HL-60 (cell line): ENCODE measurements around the gene SNAI1.
"Not testable (repeated sequence)": the region's sequence is repeated elsewhere in the genome, so short reads cannot be mapped to it uniquely, and the experiment has no call there.

Source experiments
- GABPA ChIP-seq: IDR thresholded peaks from 2 replicates; pipeline ENCODE4 v1.6.1; 2012; ENCODE audit warnings: low read depth
- POLR2AphosphoS5 ChIP-seq: IDR thresholded peaks from 2 replicates; pipeline ENCODE4 v1.6.1; 2012; ENCODE audit warnings: low read depth
- SPI1 ChIP-seq: IDR thresholded peaks from 2 replicates; pipeline ENCODE4 v1.6.1; 2012; ENCODE audit warnings: low read depth, mild to moderate bottlenecking, borderline replicate concordance
- TF ChIP-seq, protein P1 (sequence below): IDR thresholded peaks from one replicate; pipeline ENCODE4 v1.5.1; 2011; ENCODE audit warnings: low read length, control low read depth, inconsistent platforms; ENCODE audit not compliant: insufficient read depth
- TF ChIP-seq, protein P2 (sequence below): IDR thresholded peaks from 2 replicates; pipeline ENCODE4 v1.6.1; 2012; ENCODE audit warnings: low read depth; ENCODE audit not compliant: insufficient replicate concordance

- TF ChIP-seq, protein P1, sequence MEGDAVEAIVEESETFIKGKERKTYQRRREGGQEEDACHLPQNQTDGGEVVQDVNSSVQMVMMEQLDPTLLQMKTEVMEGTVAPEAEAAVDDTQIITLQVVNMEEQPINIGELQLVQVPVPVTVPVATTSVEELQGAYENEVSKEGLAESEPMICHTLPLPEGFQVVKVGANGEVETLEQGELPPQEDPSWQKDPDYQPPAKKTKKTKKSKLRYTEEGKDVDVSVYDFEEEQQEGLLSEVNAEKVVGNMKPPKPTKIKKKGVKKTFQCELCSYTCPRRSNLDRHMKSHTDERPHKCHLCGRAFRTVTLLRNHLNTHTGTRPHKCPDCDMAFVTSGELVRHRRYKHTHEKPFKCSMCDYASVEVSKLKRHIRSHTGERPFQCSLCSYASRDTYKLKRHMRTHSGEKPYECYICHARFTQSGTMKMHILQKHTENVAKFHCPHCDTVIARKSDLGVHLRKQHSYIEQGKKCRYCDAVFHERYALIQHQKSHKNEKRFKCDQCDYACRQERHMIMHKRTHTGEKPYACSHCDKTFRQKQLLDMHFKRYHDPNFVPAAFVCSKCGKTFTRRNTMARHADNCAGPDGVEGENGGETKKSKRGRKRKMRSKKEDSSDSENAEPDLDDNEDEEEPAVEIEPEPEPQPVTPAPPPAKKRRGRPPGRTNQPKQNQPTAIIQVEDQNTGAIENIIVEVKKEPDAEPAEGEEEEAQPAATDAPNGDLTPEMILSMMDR = not testable (repeated sequence)
- not testable (repeated sequence) for TF ChIP-seq GABPA, POLR2AphosphoS5, SPI1
- TF ChIP-seq, protein P2, sequence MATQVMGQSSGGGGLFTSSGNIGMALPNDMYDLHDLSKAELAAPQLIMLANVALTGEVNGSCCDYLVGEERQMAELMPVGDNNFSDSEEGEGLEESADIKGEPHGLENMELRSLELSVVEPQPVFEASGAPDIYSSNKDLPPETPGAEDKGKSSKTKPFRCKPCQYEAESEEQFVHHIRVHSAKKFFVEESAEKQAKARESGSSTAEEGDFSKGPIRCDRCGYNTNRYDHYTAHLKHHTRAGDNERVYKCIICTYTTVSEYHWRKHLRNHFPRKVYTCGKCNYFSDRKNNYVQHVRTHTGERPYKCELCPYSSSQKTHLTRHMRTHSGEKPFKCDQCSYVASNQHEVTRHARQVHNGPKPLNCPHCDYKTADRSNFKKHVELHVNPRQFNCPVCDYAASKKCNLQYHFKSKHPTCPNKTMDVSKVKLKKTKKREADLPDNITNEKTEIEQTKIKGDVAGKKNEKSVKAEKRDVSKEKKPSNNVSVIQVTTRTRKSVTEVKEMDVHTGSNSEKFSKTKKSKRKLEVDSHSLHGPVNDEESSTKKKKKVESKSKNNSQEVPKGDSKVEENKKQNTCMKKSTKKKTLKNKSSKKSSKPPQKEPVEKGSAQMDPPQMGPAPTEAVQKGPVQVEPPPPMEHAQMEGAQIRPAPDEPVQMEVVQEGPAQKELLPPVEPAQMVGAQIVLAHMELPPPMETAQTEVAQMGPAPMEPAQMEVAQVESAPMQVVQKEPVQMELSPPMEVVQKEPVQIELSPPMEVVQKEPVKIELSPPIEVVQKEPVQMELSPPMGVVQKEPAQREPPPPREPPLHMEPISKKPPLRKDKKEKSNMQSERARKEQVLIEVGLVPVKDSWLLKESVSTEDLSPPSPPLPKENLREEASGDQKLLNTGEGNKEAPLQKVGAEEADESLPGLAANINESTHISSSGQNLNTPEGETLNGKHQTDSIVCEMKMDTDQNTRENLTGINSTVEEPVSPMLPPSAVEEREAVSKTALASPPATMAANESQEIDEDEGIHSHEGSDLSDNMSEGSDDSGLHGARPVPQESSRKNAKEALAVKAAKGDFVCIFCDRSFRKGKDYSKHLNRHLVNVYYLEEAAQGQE = not testable (repeated sequence)
Observed at GRCh38 chr20:49955830-49956396, 26.9 kb upstream of the SNAI1 start.
